ENCODE measurements around the gene EIF6.

- TF ChIP-seq CTCF (IDR thresholded peaks at IDR 0.05) (peak in 1 of 4 experiments; percentile 19), POLR2AphosphoS5 (IDR thresholded peaks at IDR 0.05) (peak in 3 of 4 donors; percentile 47 to 77 (median 71))
These were observed 21.6 kb downstream of the EIF6 start for GRCh38 chr20:35262731-35263531.

All from sigmoid colon (tissue), 4 donors.